Nucleus accumbens (tissue), 56 donors: ENCODE results near the gene TP73.

Experiments used
- DNase-seq, 56 donors: peaks; one replicate each; lab custom pipeline; 2025; lab: John Stamatoyannopoulos, UW

Gene TP73

GRCh38 chr1:3700631-3701030 lies 48.3 kb downstream of the TP73 start:
- DNase-seq = no peak

GRCh38 chr1:3702528-3702927 lies 50.2 kb downstream of the TP73 start:
- no peak for DNase-seq

DNA sequence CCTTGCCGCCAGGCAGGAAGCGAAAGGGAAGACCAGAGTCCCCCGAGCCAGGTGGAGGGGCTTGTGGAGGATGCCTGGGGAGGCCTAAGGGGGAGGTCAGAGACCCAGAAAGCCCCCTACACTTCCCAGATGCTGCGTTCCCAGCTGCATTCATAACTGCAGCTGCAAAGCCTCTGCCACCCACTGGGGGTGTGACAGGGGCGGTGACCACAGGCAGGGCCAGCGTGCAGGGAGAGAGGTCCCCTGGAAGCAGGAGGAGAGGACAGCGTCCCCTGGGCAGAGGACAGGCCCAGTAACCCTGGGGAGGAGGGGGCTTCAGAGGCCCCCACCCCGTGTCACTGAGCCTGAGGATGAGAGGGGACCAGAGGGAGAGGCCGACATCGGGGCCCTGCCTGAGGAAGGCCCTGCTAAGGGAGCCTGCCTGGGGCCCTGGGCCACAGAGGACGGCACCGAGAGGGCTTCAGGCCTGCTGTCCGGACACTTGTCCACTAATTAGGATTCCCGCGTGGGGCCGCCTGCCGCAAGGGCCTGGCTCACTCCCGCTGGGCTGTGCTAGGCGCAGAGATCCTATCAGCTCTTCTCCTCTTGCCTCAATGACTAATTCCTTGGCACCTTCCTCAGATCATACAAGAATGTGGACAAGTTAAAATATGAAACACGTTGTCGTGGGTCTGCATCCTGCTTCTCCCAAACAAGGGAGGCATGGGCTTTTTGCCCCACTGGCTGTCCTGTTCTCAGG lies 50.8 kb downstream of the TP73 start:
- no peak for DNase-seq

- DNase-seq = no peak
These were observed 51.6 kb downstream of the TP73 start for GRCh38 chr1:3703786-3704371.

DNA sequence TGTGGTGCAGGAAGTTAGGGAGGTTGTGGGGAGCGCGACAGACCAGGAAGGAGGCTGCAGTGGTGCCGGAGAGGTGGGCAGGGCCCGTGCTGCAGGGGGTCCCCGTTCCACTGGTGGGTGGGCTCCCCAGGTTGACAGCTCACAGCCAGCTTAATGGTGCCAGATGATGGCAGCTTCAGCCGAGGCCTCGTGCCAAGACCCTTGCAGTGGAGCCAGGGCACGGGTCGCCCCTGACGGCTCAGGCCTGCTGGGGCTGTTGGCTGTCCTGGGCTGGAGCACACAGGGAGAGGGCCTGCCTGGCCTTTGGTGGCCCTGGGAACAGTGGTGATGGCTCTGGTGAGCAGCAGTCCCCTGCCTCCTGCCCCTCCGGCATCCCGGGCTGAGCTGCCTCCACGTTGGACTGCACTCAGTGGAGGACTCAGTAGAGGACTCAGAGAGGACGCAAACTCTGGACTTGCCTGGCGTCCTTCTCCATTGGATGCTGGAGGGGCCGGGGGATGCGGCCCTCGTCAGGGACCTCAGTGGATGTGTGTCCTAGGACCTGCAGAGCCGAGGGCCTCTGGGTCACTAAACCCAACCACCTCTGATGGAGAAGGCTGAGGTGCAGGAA lies 53.1 kb downstream of the TP73 start:
- no peak for DNase-seq

GRCh38 chr1:3706651-3707297 lies 54.5 kb downstream of the TP73 start:
- no peak for DNase-seq

- DNase-seq = no peak
These were observed 55.1 kb downstream of the TP73 start for GRCh38 chr1:3707298-3707938.

- no peak for DNase-seq
These were observed 55.6 kb downstream of the TP73 start for GRCh38 chr1:3707939-3708328.

DNA sequence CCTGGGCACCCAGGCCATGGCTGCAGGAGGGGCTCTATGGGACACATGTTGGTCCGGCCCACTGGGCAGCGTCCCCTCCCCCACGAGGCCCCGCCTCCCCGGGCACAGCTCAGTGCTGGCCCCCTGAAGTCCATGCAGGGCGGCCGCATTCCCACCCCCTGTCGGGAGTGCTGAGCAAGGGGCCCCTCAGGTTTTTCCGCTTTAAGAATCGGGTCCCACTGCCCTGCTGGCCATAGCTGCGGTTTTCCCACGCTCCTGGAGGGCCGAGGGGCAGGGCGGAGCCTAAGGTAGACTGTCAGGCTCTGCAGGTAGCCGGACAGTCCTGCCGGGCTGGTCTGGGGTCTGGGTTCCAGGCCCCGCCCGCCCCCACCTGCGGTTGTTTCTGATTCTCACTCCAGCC lies 56.5 kb downstream of the TP73 start:
- no peak for DNase-seq

DNA sequence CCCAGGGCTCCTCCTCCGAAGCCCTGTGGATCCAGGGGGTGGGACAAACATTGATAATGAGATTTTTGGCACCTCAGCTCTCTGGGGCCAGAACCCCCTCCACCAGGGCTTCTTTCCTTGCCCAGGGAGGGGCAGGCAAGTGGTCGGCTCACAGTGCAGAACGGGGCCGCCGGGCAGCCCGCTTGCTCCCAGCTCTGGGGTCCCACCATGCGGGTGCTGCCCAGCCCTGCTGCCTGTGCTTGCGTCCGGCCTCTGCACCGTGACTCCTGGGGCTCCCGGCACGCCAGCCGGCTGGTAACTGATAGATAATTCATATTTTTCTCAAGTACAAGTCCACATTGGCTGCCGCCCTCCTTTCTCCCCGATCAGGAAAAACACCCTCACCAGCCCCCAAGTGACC lies 57.9 kb downstream of the TP73 start:
- DNase-seq = no peak

DNA sequence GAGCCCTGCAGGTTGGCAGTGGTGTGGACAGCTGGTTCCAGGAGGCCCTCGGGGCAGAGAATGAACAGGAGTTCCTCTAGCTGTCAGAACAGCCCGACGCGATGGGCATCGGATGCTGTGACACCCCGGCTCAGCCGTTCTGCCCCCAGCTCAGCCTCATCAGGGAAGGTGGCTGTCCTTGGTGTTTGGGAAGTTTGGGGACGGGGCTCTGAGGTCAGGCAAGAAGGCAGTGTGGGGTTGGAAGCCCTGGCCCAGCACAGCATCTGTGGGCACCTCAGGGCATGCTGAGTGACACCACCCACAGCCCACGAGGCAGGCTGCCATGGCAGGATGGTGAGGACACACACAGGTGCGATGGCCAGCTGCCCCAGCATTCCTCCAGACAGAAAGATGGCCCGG lies 59.1 kb downstream of the TP73 start:
- no peak for DNase-seq

- DNase-seq = no peak
These were observed 59.6 kb downstream of the TP73 start for GRCh38 chr1:3711780-3712451.

GRCh38 chr1:3712573-3713535 lies 60.5 kb downstream of the TP73 start:
- DNase-seq = peak in 55 of 56 donors; percentile 12 to 90 (median 74)

GRCh38 chr1:3713840-3714239 lies 61.5 kb downstream of the TP73 start:
- peak in 2 of 56 donors; percentile 37 to 41 for DNase-seq

DNA sequence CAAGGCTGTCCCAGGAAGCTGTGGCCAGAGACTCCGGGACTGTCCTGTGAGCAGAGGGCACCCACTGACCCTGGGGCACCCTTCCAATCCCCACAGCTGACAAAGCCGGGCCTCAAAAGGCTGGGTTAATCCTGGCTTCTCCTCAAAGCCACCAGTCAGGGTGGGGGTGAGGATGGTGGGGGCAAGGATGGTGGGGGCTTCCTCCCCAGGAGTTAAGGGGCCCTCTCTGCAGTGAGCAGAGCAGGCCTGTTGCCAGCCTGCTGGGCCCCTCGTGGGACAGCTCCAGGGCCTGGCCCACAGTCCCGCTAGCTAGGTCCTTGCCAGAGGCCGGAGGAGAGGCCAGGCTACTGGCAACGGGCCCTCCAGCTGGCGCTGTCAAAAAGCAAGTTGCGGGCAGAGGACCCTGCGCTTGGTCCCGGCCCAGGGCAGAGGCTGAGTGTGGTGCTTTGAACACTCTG lies 62.0 kb downstream of the TP73 start:
- DNase-seq = peak in 54 of 56 donors; percentile 14 to 96 (median 81)

DNA sequence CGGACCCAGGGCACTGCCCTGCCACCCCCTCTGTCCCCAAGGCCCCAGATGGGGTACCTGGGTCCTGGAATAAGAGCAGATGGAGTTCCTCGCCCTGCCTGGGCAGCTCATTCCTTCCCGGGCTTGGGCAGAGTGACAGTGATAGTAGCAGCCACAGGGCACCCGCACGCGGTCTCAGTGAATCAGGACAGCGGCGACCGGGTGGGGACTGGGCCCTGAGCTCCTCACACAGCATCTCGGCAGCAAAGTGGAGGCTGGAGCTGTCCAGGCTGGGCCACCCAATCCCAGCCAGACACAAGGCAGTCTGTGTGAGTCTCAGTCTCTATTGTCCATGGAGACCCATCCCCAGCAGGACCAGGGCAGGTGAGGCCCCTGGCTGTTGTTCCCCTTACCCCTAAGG lies 62.5 kb downstream of the TP73 start:
- DNase-seq = peak in 6 of 56 donors; percentile 20 to 57 (median 51)

- peak in 1 of 56 donors; percentile 20 for DNase-seq
These were observed 64.0 kb downstream of the TP73 start for GRCh38 chr1:3716351-3716750.

DNA sequence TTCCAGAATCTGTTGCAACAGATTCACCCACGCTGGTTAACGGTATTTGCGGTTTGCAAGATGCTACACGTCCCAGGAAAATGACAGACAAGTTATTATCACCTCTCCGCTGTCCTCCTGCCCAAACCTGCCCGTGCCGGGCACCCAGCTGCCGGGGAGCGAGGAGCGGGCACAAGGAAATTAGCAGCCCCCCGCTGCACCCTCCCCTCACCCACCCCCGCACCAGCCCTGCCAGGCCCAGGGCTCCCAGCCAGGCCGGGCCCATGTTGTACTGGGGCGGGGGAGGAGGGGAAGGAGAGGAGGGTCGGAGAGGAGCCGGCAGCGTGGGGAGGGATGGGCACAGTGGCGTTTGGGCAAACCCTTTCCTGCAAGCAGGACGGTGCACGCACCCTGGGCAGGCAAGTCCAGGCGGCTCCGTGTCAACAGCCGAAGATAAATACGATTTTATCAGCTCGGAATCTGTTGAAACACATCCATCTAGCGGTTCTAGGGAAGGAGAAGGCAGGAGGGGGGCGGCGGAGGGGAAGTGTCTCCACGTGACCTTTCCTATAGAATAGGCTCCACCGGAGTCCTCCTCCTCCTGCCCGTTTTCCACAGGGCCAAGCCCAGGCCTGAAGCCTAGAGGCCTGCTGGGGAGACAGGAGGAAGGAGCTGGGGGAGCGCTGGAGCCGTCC lies 64.9 kb downstream of the TP73 start:
- DNase-seq = peak in 1 of 56 donors; percentile 27
